ENCODE measurements around the gene SLAMF7. TPM values are rescaled to one million over a fixed set of nuclear protein-coding genes. Genes with fewer than 3 reads are reported as not detected.

Gene SLAMF7
- total and polyA plus RNA-seq, 10 of the 15 experiments (the other 5 are each of a cell fraction or from before 2014, with no cell fraction given): 66.6 to 284 (median 108) TPM

DNA sequence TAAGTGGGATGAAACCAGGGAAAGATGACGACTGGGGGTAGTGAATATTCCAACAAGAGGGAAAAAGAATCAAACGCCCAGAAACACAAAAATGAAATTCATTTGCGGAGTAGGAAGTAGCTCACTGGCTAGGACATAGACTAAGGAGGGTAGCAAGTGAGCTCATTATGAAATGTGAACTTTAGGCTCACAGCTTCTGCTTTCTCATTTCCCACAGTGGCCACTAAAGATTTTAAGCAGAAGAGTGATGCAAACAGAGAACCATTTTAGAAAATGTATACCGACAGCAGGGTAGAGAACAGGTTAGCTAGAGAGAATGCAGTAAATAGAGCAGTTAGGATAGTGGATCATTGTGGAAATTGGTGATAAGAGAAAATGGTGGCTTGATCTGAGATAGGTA lies 30.9 kb upstream of the SLAMF7 start (continued):
- no peak for TF ChIP-seq EGR1 (IDR thresholded peaks at IDR 0.05; ENCODE audit: borderline replicate concordance in 1 of 2, low read depth in 2 of 2, low read length in 2 of 2)

DNA sequence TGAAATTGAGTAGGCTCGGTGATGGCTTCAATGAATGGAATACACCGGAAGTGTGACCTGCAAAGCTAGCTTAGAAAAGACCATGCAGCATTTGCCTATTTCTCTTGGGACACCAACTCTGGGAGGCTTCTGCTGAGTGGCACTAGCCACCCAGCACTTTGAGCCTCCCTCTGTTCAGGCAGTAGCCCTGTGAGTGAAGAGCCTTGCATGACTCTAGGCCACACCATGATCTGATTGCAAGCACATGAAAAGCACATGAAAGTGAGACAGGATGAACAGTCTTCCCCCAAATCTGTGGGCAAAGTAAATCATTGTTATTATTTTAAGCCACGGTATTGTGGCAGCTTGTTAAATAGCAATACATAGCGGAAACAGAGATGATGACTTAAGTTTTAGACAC lies 30.2 kb upstream of the SLAMF7 start:
- ChIA-PET SMC1A (ENCODE audit: uncharacterized antibody, unreplicated experiment) (interaction anchor here (0.9 to 7.6 kb wide), 18 partner anchors 11 to 82 kb away, joined by 3 to 82 read pairs (median 12); partner anchors contain the start of genes SLAMF1 and SLAMF7), RAD21 (ENCODE audit: unreplicated experiment) (interaction anchor here (1.0 to 5.4 kb wide), 19 partner anchors 16 to 280 kb away, joined by 3 to 42 read pairs (median 8); partner anchors contain the start of genes SLAMF1 and SLAMF7), POLR2A (interaction anchor here (1.0 to 3.7 kb wide), 16 partner anchors 14 to 278 kb away, joined by 3 to 27 read pairs (median 7); partner anchors contain the start of genes SLAMF1 and SLAMF7), CTCF (interaction anchor here (1.2 to 5.7 kb wide), 14 partner anchors 14 to 91 kb away, joined by 3 to 59 read pairs (median 15); partner anchors contain the start of genes SLAMF1 and SLAMF7)
- H3K4me1 ChIP-seq (ENCODE audit: control insufficient read depth, insufficient read depth, low read length): peaks cover 22% of the 10 kb centered on the region
- no peaks in the 10 kb centered on the region for H4K20me1 ChIP-seq (ENCODE audit: control insufficient read depth, insufficient read depth)
- 0% methylated on average over 4 of the region's 4 CpGs for WGBS (ENCODE audit: insufficient coverage, insufficient replicate concordance, low lambda C conversion rate, missing lambda C conversion rate)
- no peaks in the 10 kb centered on the region for H3K9me3 ChIP-seq (replicated peaks; ENCODE audit: control insufficient read depth, insufficient read depth, low read length)
- in situ Hi-C loops (cut with MboI): no loop called here
- peak overlapping the region; percentile 93 for H3K4me3 ChIP-seq
- DNase-seq (ENCODE audit: low read depth, low spot score): no peak
- FAIRE-seq: no peak
- H3K79me2 ChIP-seq (ENCODE audit: control insufficient read depth, insufficient read depth, low read length): peaks cover 94% of the 10 kb centered on the region
- H2AFZ ChIP-seq (ENCODE audit: control insufficient read depth, low read depth, low read length): no peak overlapping the region
- no peaks in the 10 kb centered on the region for H3K27me3 ChIP-seq (replicated peaks in 1 of 2; ENCODE audit: control insufficient read depth in 2 of 2, insufficient read depth in 2 of 2, low read length in 1 of 2)
- peak overlapping the region; percentile 100 for H3K9ac ChIP-seq (ENCODE audit: control insufficient read depth, insufficient read depth, low read length)
- H3K36me3 ChIP-seq (ENCODE audit: control insufficient read depth in 2 of 2, insufficient read depth in 2 of 2, low read length in 1 of 2): peaks cover 2% of the 10 kb centered on the region in 2 experiments; a peak in 2 of 4 replicates
- H3K27ac ChIP-seq (ENCODE audit: control insufficient read depth, insufficient read depth): peak overlapping the region; percentile 100
- BruUV-seq (replicated peaks): no TSS peak
- H3K4me2 ChIP-seq (ENCODE audit: control insufficient read depth, insufficient read depth): peak overlapping the region; percentile 88
- intact Hi-C loops (cut with micrococcal nuclease; ENCODE audit: unreplicated experiment): loop anchor here (5.0 kb wide), 1 partner anchor 62 kb away; the partner anchor contains the start of gene SLAMF1
- peak; percentile 44 for ATAC-seq
- TF ChIP-seq CBX5 (IDR thresholded peaks at IDR 0.05; ENCODE audit: low read depth) (no peak), MXI1 (IDR thresholded peaks at IDR 0.05; ENCODE audit: low read depth, low read length) (peak; percentile 54), BHLHE40 (IDR thresholded peaks at IDR 0.05; ENCODE audit: borderline replicate concordance in 1 of 2, low read depth in 2 of 2, low read length in 1 of 2) (peak; percentile 36 to 57; a peak in 2 of 4 replicates), EZH2 (IDR thresholded peaks at IDR 0.05; ENCODE audit: borderline replicate concordance, control insufficient read depth, low read depth, low read length) (no peak), POLR2AphosphoS5 (IDR thresholded peaks at IDR 0.05; ENCODE audit: low read length) (peak; percentile 74), NRF1 (conservative IDR thresholded peaks at IDR 0.05; ENCODE audit: low read depth, low read length) (no peak), ZNF622 (IDR thresholded peaks at IDR 0.05) (no peak)
- TF ChIP-seq, protein P1, sequence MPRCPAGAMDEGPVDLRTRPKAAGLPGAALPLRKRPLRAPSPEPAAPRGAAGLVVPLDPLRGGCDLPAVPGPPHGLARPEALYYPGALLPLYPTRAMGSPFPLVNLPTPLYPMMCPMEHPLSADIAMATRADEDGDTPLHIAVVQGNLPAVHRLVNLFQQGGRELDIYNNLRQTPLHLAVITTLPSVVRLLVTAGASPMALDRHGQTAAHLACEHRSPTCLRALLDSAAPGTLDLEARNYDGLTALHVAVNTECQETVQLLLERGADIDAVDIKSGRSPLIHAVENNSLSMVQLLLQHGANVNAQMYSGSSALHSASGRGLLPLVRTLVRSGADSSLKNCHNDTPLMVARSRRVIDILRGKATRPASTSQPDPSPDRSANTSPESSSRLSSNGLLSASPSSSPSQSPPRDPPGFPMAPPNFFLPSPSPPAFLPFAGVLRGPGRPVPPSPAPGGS (IDR thresholded peaks at IDR 0.05; ENCODE audit: borderline replicate concordance, insufficient read depth, low read depth, low read length, poor library complexity, severe bottlenecking): no peak
- TF ChIP-seq, protein P2, sequence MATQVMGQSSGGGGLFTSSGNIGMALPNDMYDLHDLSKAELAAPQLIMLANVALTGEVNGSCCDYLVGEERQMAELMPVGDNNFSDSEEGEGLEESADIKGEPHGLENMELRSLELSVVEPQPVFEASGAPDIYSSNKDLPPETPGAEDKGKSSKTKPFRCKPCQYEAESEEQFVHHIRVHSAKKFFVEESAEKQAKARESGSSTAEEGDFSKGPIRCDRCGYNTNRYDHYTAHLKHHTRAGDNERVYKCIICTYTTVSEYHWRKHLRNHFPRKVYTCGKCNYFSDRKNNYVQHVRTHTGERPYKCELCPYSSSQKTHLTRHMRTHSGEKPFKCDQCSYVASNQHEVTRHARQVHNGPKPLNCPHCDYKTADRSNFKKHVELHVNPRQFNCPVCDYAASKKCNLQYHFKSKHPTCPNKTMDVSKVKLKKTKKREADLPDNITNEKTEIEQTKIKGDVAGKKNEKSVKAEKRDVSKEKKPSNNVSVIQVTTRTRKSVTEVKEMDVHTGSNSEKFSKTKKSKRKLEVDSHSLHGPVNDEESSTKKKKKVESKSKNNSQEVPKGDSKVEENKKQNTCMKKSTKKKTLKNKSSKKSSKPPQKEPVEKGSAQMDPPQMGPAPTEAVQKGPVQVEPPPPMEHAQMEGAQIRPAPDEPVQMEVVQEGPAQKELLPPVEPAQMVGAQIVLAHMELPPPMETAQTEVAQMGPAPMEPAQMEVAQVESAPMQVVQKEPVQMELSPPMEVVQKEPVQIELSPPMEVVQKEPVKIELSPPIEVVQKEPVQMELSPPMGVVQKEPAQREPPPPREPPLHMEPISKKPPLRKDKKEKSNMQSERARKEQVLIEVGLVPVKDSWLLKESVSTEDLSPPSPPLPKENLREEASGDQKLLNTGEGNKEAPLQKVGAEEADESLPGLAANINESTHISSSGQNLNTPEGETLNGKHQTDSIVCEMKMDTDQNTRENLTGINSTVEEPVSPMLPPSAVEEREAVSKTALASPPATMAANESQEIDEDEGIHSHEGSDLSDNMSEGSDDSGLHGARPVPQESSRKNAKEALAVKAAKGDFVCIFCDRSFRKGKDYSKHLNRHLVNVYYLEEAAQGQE (IDR thresholded peaks at IDR 0.05; ENCODE audit: low read depth, low read length): 0 out of 2 replicates have a peak, but pooled peaks have one; percentile 2
- TF ChIP-seq, protein P3, sequence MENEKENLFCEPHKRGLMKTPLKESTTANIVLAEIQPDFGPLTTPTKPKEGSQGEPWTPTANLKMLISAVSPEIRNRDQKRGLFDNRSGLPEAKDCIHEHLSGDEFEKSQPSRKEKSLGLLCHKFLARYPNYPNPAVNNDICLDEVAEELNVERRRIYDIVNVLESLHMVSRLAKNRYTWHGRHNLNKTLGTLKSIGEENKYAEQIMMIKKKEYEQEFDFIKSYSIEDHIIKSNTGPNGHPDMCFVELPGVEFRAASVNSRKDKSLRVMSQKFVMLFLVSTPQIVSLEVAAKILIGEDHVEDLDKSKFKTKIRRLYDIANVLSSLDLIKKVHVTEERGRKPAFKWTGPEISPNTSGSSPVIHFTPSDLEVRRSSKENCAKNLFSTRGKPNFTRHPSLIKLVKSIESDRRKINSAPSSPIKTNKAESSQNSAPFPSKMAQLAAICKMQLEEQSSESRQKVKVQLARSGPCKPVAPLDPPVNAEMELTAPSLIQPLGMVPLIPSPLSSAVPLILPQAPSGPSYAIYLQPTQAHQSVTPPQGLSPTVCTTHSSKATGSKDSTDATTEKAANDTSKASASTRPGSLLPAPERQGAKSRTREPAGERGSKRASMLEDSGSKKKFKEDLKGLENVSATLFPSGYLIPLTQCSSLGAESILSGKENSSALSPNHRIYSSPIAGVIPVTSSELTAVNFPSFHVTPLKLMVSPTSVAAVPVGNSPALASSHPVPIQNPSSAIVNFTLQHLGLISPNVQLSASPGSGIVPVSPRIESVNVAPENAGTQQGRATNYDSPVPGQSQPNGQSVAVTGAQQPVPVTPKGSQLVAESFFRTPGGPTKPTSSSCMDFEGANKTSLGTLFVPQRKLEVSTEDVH (IDR thresholded peaks at IDR 0.05; ENCODE audit: low read depth, partially characterized antibody): no peak

Measured in GM12878 (cell line).